ENCODE data around the gene RBCK1. TPM values are rescaled to one million over a fixed set of nuclear protein-coding genes. Genes with fewer than 3 reads are reported as not detected.

Gene RBCK1
- total and polyA plus RNA-seq, 2 experiments from 2014 or later, result 72.3 to 129 TPM

- TF ChIP-seq EZH2 (IDR thresholded peaks at IDR 0.05; ENCODE audit: insufficient read depth, poor library complexity, severe bottlenecking) (no peak), EZH2phosphoT487 (IDR thresholded peaks at IDR 0.05; ENCODE audit: insufficient read depth, low read depth) (no peak)
- DNase-seq, result no peak
- no peaks in the 10 kb centered on the region for H4K20me1 ChIP-seq (ENCODE audit: insufficient read depth)
- H3F3A ChIP-seq (ENCODE audit: insufficient read depth), result no peaks in the 10 kb centered on the region
- WGBS, 2 experiments (ENCODE audit: low coverage in 1 of 2, low lambda C conversion rate in 2 of 2, missing lambda C conversion rate in 2 of 2), result 93% methylated on average over 23 to 24 of the region's 24 CpGs
- in situ Hi-C loops (cut with MboI), result no loop called here
- no peak overlapping the region for H3K4me2 ChIP-seq (ENCODE audit: unreplicated experiment)
- H3K9ac ChIP-seq, result no peak overlapping the region
- H3K36me3 ChIP-seq (ENCODE audit: low read depth), result peaks cover 57% of the 10 kb centered on the region
- H3K9me3 ChIP-seq (ENCODE audit: low read depth), result no peaks in the 10 kb centered on the region
- no peaks in the 10 kb centered on the region for H3K9me2 ChIP-seq (ENCODE audit: insufficient read depth)
- no peak overlapping the region for H3K27ac ChIP-seq
- no peak overlapping the region for H2AFZ ChIP-seq
- no peak overlapping the region for H3K4me3 ChIP-seq
- no peaks in the 10 kb centered on the region for H3K4me1 ChIP-seq (ENCODE audit: insufficient read depth)
- no peaks in the 10 kb centered on the region for H3K79me2 ChIP-seq (ENCODE audit: insufficient read depth)
- no peaks in the 10 kb centered on the region for H3K27me3 ChIP-seq (replicated peaks; ENCODE audit: insufficient read depth)
These were observed 11.9 kb upstream of the RBCK1 start for GRCh38 chr20:396252-396618.

- Histone ChIP-seq H3K4me3 (no peak overlapping the region), H3K9me3 (ENCODE audit: low read depth) (no peaks in the 10 kb centered on the region), H2AFZ (no peak overlapping the region), H3K79me2 (ENCODE audit: insufficient read depth) (no peaks in the 10 kb centered on the region), H3K27me3 (replicated peaks; ENCODE audit: insufficient read depth) (no peaks in the 10 kb centered on the region), H3F3A (ENCODE audit: insufficient read depth) (no peaks in the 10 kb centered on the region), H3K36me3 (ENCODE audit: low read depth) (peaks cover 52% of the 10 kb centered on the region), H3K9ac (no peak overlapping the region), H3K4me2 (ENCODE audit: unreplicated experiment) (no peak overlapping the region), H3K9me2 (ENCODE audit: insufficient read depth) (no peaks in the 10 kb centered on the region), H3K27ac (no peak overlapping the region), H4K20me1 (ENCODE audit: insufficient read depth) (no peaks in the 10 kb centered on the region), H3K4me1 (ENCODE audit: insufficient read depth) (no peaks in the 10 kb centered on the region)
- in situ Hi-C loops (cut with MboI), result no loop called here
- TF ChIP-seq EZH2phosphoT487 (IDR thresholded peaks at IDR 0.05; ENCODE audit: insufficient read depth, low read depth) (no peak), EZH2 (IDR thresholded peaks at IDR 0.05; ENCODE audit: insufficient read depth, poor library complexity, severe bottlenecking) (no peak)
- DNase-seq, result no peak
- WGBS, 2 experiments (ENCODE audit: low coverage in 1 of 2, low lambda C conversion rate in 2 of 2, missing lambda C conversion rate in 2 of 2), result 92% methylated on average over 4 of the region's 4 CpGs
These were observed 11.3 kb upstream of the RBCK1 start for GRCh38 chr20:396619-397431.

DNA sequence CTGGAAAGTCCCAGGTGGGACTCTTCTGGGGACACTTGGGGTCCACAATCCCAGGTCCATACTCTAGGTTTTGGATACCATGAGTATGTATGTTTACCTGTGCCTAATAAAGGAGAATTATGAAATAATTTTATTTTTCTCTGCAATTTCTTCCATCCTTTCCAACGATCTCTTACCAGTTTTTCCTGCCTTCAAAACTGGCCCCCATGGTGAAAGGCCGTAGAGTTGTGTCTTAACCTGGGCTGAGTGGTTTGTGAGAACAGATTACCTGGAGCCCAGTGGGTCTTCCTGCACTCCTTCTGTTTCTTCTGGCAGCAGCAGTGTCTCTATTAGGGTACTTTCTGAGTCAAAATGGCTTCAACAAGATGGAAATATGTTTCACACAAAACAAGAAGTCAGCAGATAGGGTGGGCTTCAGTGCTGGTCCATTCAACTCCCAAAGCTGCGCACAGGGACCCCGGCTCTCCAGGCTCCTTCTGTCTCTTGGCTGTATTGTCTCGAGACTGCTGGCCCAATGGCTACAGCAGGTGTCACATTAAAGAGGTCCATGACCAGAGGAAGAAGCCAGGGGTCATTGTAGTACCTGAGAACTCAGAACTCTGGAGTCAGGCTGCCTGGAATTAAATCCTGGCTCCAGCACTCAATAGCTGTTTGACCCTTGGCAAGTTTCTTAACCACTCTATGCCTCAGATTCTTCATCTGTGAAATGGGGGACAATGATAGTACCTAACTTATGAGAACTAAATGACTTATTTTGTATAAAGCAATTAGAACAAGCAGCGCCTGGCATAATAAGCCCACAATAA, 10.5 kb upstream of the RBCK1 start:
- WGBS, 2 experiments (ENCODE audit: low coverage in 1 of 2, low lambda C conversion rate in 2 of 2, missing lambda C conversion rate in 2 of 2), result 89 to 98% methylated on average over 6 of the region's 6 CpGs
- H3K79me2 ChIP-seq (ENCODE audit: insufficient read depth), result no peaks in the 10 kb centered on the region

DNA sequence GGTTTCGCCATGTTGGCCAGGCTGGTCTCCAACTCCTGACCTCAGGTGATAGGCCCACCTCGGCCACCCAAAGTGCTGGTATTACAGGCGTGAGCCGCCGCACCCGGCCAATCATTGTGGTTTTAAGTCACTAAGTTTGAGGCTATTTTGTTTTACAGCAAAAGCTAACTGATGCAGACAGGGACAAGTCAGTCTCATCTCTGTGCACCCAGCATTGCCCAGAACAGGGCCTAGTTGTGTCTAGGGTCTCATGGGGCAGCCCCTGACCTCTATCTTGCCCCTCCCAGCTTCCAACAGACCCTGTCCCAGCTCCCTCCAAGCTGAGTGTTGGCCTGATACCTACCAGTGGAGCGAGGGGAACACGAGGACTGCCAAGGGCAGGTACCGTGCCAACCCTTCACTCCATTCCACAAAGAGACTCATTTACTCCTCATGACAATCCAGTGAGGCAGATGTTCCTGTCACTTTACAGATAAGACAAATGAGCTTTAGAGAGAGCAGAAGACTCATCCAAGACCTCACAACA, 8.9 kb upstream of the RBCK1 start:
- in situ Hi-C loops (cut with MboI), result no loop called here
- H3K9me2 ChIP-seq (ENCODE audit: insufficient read depth), result no peaks in the 10 kb centered on the region
- no peak overlapping the region for H3K27ac ChIP-seq
- no peaks in the 10 kb centered on the region for H4K20me1 ChIP-seq (ENCODE audit: insufficient read depth)
- 93 to 94% methylated on average over 8 to 9 of the region's 9 CpGs for WGBS, 2 experiments (ENCODE audit: low coverage in 1 of 2, low lambda C conversion rate in 2 of 2, missing lambda C conversion rate in 2 of 2)
- no peak for TF ChIP-seq EZH2 (IDR thresholded peaks at IDR 0.05; ENCODE audit: insufficient read depth, poor library complexity, severe bottlenecking)
- peaks cover 29% of the 10 kb centered on the region for H3K36me3 ChIP-seq (ENCODE audit: low read depth)
- H3K9ac ChIP-seq, result no peak overlapping the region
- H2AFZ ChIP-seq, result no peak overlapping the region
- no peaks in the 10 kb centered on the region for H3K4me1 ChIP-seq (ENCODE audit: insufficient read depth)
- DNase-seq, result no peak
- H3K4me3 ChIP-seq, result no peak overlapping the region
- H3K79me2 ChIP-seq (ENCODE audit: insufficient read depth), result no peaks in the 10 kb centered on the region
- no peaks in the 10 kb centered on the region for H3K9me3 ChIP-seq (ENCODE audit: low read depth)
- no peaks in the 10 kb centered on the region for H3K27me3 ChIP-seq (replicated peaks; ENCODE audit: insufficient read depth)
- H3F3A ChIP-seq (ENCODE audit: insufficient read depth), result no peaks in the 10 kb centered on the region
- no peak overlapping the region for H3K4me2 ChIP-seq (ENCODE audit: unreplicated experiment)

More for the DNA sequence above, 10.5 kb upstream of the RBCK1 start:
- DNase-seq, result no peak
- H3K4me3 ChIP-seq, result no peak overlapping the region
- no peak overlapping the region for H3K9ac ChIP-seq
- H3K4me1 ChIP-seq (ENCODE audit: insufficient read depth), result no peaks in the 10 kb centered on the region
- no peaks in the 10 kb centered on the region for H3K27me3 ChIP-seq (replicated peaks; ENCODE audit: insufficient read depth)
- TF ChIP-seq EZH2phosphoT487 (IDR thresholded peaks at IDR 0.05; ENCODE audit: insufficient read depth, low read depth), result no peak
- no peak for TF ChIP-seq EZH2 (IDR thresholded peaks at IDR 0.05; ENCODE audit: insufficient read depth, poor library complexity, severe bottlenecking)
- H3K9me2 ChIP-seq (ENCODE audit: insufficient read depth), result no peaks in the 10 kb centered on the region
- H2AFZ ChIP-seq, result no peak overlapping the region
- H3K9me3 ChIP-seq (ENCODE audit: low read depth), result no peaks in the 10 kb centered on the region
- H3K27ac ChIP-seq, result no peak overlapping the region
- no peak overlapping the region for H3K4me2 ChIP-seq (ENCODE audit: unreplicated experiment)
- in situ Hi-C loops (cut with MboI), result no loop called here
- H4K20me1 ChIP-seq (ENCODE audit: insufficient read depth), result no peaks in the 10 kb centered on the region
- H3F3A ChIP-seq (ENCODE audit: insufficient read depth), result no peaks in the 10 kb centered on the region
- H3K36me3 ChIP-seq (ENCODE audit: low read depth), result peaks cover 44% of the 10 kb centered on the region

Measured in GM23248 (cell line).